Bladder microvascular endothelial cell (primary cell): ENCODE data around the gene DR1. TPM values are rescaled to one million over a fixed set of nuclear protein-coding genes. Genes with fewer than 3 reads are reported as not detected.

Experiments used
- total RNA-seq: library from RNA; depleted of rRNA; stranded (reverse); fragments of >200 nt; gene quantifications from 2 replicates; pipeline ENCODE4 v1.2.3, GENCODE V29; 2014

Gene DR1
- total RNA-seq: 12.6 and 31.4 TPM in 2 replicates

DNA sequence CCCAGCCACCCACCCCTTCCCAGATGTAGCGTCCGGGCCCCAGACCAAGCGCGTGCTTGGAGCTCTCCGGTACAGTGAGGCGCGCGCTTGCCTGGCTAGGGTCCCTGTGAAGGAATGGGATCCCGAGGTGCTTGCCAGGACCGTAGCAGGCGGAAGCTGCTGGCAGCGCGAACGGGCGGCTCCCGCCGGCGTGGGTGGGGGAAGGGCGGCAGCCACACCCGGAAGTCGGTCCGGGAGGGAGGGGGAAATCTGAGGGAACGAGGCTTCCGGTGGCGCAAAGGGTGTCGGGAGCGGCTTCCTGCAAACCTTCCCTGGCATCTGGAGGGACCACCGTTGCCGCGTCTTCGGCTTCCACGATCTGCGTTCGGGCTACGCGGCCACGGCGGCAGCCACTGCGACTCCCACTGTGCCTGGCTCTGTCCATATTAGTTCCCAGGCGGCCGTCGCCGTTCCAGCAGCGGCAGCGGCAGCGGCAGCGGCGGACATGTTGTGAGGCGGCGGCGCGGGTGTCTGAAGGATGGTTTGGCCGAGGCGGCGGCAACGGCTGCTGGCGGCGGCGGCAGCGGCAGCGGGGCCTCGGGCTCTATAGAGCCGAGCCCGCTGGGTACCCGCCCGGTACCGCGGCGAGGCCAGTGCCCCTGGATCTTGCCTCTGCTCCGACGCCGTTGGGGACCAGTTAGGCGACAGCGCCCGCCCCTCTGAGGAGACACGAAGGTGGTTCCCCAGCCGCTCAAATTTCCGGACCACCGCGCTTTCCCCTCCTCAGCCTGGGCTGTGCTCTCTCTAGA, at the start of gene DR1:
Gene DR1, plus strand, starts transcription at position 275 of the 788 bp plus-strand sequence. CDS start 739 bp downstream, outside the sequence.

Other genes with a start within 250 kb of the DR1 start
- gene TMED5, start 165.5 kb upstream of the DR1 start, total RNA-seq: 29.6 and 62.1 TPM in 2 replicates
- gene CCDC18, start 165.2 kb upstream of the DR1 start, total RNA-seq: 7.2 and 8.7 TPM in 2 replicates
- gene FNBP1L, start 102.2 kb downstream of the DR1 start, total RNA-seq: 60.2 and 104 TPM in 2 replicates